Measurements from ENCODE around the gene KRTAP10-2.

Gene KRTAP10-2

GRCh38 chr21:44524414-44525371, 26.6 kb downstream of the KRTAP10-2 start:
- no peak for DNase-seq

- no peak for DNase-seq
These were observed 27.5 kb downstream of the KRTAP10-2 start for GRCh38 chr21:44523567-44524413.

GRCh38 chr21:44522753-44523204, 28.5 kb downstream of the KRTAP10-2 start:
- no peak for DNase-seq

- DNase-seq = no peak
These were observed 29.2 kb downstream of the KRTAP10-2 start for GRCh38 chr21:44521928-44522752.

- no peak for DNase-seq
These were observed 29.9 kb downstream of the KRTAP10-2 start for GRCh38 chr21:44521301-44521927.

- DNase-seq = no peak
These were observed 30.7 kb downstream of the KRTAP10-2 start for GRCh38 chr21:44520326-44521300.

GRCh38 chr21:44519346-44520325, 31.7 kb downstream of the KRTAP10-2 start:
- DNase-seq = no peak

- no peak for DNase-seq
These were observed 32.6 kb downstream of the KRTAP10-2 start for GRCh38 chr21:44518686-44519085.

- DNase-seq = peak; percentile 99
These were observed 34.0 kb downstream of the KRTAP10-2 start for GRCh38 chr21:44517175-44517899.

- DNase-seq = no peak
These were observed 34.5 kb downstream of the KRTAP10-2 start for GRCh38 chr21:44516828-44517174.

GRCh38 chr21:44516342-44516741, 35.0 kb downstream of the KRTAP10-2 start:
- DNase-seq = no peak

- no peak for DNase-seq
These were observed 35.7 kb downstream of the KRTAP10-2 start for GRCh38 chr21:44515359-44516165.

- DNase-seq = no peak
These were observed 36.5 kb downstream of the KRTAP10-2 start for GRCh38 chr21:44514746-44515358.

- DNase-seq = no peak
These were observed 37.1 kb downstream of the KRTAP10-2 start for GRCh38 chr21:44514218-44514520.

GRCh38 chr21:44513389-44514217, 37.7 kb downstream of the KRTAP10-2 start:
- peak; percentile 61 for DNase-seq

GRCh38 chr21:44512496-44513388, 38.6 kb downstream of the KRTAP10-2 start:
- no peak for DNase-seq
